ENCODE measurements around the gene LGALS9.
"Not testable (repeated sequence)": the region's sequence is repeated elsewhere in the genome, so short reads cannot be mapped to it uniquely, and the experiment has no call there.

Gene LGALS9

GRCh38 chr17:27637818-27638217 is 6.8 kb downstream of the LGALS9 start:
- H3K9me3 Mint-ChIP-seq, H3K27me3 Mint-ChIP-seq, H3K4me3 Mint-ChIP-seq, DNase-seq, H3K27ac Mint-ChIP-seq, CTCF ChIA-PET: not testable (repeated sequence)
- Mint-ChIP-seq H3K4me1 (peaks cover 26% of the 10 kb centered on the region), H3K36me3 (peaks cover 34% of the 10 kb centered on the region)

GRCh38 chr17:27638415-27638914 is 7.5 kb downstream of the LGALS9 start:
- H3K27me3 Mint-ChIP-seq, H3K9me3 Mint-ChIP-seq, H3K4me3 Mint-ChIP-seq, H3K27ac Mint-ChIP-seq, DNase-seq: not testable (repeated sequence)
- H3K36me3 Mint-ChIP-seq: peaks cover 32% of the 10 kb centered on the region
- H3K4me1 Mint-ChIP-seq: peaks cover 22% of the 10 kb centered on the region
- CTCF ChIA-PET: interaction anchor here (1.2 to 1.7 kb wide), 2 partner anchors 12 to 29 kb away, joined by 5 read pairs; no protein-coding TSS in a partner anchor

GRCh38 chr17:27640790-27641189 is 9.8 kb downstream of the LGALS9 start:
- Mint-ChIP-seq H3K9me3 (no peaks in the 10 kb centered on the region), H3K27me3 (no peaks in the 10 kb centered on the region), H3K36me3 (peaks cover 28% of the 10 kb centered on the region), H3K27ac (no peak overlapping the region), H3K4me1 (peaks cover 2% of the 10 kb centered on the region), H3K4me3 (no peak overlapping the region)
- CTCF ChIA-PET: interaction anchor here (1.1 to 1.8 kb wide), 3 partner anchors 10 to 31 kb away, joined by 3 to 6 read pairs (median 5); no protein-coding TSS in a partner anchor
- DNase-seq: no peak

GRCh38 chr17:27644586-27644985 is 13.6 kb downstream of the LGALS9 start:
- Mint-ChIP-seq H3K27ac (no peak overlapping the region), H3K4me3 (no peak overlapping the region), H3K27me3 (no peaks in the 10 kb centered on the region), H3K36me3 (peaks cover 33% of the 10 kb centered on the region), H3K4me1 (peaks cover 4% of the 10 kb centered on the region), H3K9me3 (no peaks in the 10 kb centered on the region)
- CTCF ChIA-PET: interaction anchor here (1.1 to 9.4 kb wide), 4 partner anchors 31 to 290 kb away, joined by 3 to 106 read pairs (median 6); no protein-coding TSS in a partner anchor
- DNase-seq: no peak

- DNase-seq, H3K4me1 Mint-ChIP-seq, H3K4me3 Mint-ChIP-seq, H3K9me3 Mint-ChIP-seq, H3K27ac Mint-ChIP-seq, H3K27me3 Mint-ChIP-seq: not testable (repeated sequence)
- CTCF ChIA-PET: interaction anchor here (1.1 to 9.4 kb wide), 5 partner anchors 22 to 42 kb away, joined by 3 to 106 read pairs (median 4); no protein-coding TSS in a partner anchor
- H3K36me3 Mint-ChIP-seq: peaks cover 28% of the 10 kb centered on the region
Measured at GRCh38 chr17:27645621-27646020, 14.6 kb downstream of the LGALS9 start.

- Mint-ChIP-seq H3K27me3 (no peaks in the 10 kb centered on the region), H3K9me3 (no peaks in the 10 kb centered on the region), H3K4me3 (no peak overlapping the region), H3K4me1 (peaks cover 4% of the 10 kb centered on the region), H3K36me3 (peaks cover 24% of the 10 kb centered on the region), H3K27ac (no peak overlapping the region)
- DNase-seq: no peak
- CTCF ChIA-PET: interaction anchor here (1.1 to 9.4 kb wide), 4 partner anchors 23 to 39 kb away, joined by 3 to 106 read pairs (median 4); no protein-coding TSS in a partner anchor
Measured at GRCh38 chr17:27646232-27646631, 15.2 kb downstream of the LGALS9 start.

- Mint-ChIP-seq H3K4me1 (peaks cover 7% of the 10 kb centered on the region), H3K36me3 (peaks cover 18% of the 10 kb centered on the region), H3K4me3 (no peak overlapping the region), H3K27ac (no peak overlapping the region), H3K9me3 (no peaks in the 10 kb centered on the region), H3K27me3 (peaks cover 5% of the 10 kb centered on the region)
- CTCF ChIA-PET: interaction anchor here (1.2 to 9.4 kb wide), 3 partner anchors 34 to 412 kb away, joined by 3 to 153 read pairs (median 106); no protein-coding TSS in a partner anchor
- DNase-seq: no peak
Measured at GRCh38 chr17:27647765-27648164, 16.8 kb downstream of the LGALS9 start.

- CTCF ChIA-PET: interaction anchor here (1.8 to 9.4 kb wide), 4 partner anchors 36 to 412 kb away, joined by 3 to 153 read pairs (median 71); no protein-coding TSS in a partner anchor
- peaks cover 12% of the 10 kb centered on the region for H3K36me3 Mint-ChIP-seq
Measured at GRCh38 chr17:27649111-27649571, 18.2 kb downstream of the LGALS9 start.

GRCh38 chr17:27649929-27650328 is 18.9 kb downstream of the LGALS9 start:
- Mint-ChIP-seq H3K9me3 (no peaks in the 10 kb centered on the region), H3K4me3 (no peak overlapping the region), H3K27me3 (peaks cover 9% of the 10 kb centered on the region), H3K27ac (no peak overlapping the region), H3K36me3 (peaks cover 12% of the 10 kb centered on the region), H3K4me1 (peaks cover 12% of the 10 kb centered on the region)
- no peak for DNase-seq
- CTCF ChIA-PET: interaction anchor here (1.1 to 9.4 kb wide), 11 partner anchors 11 to 413 kb away, joined by 3 to 153 read pairs (median 7); no protein-coding TSS in a partner anchor

More at GRCh38 chr17:27649111-27649571, 18.2 kb downstream of the LGALS9 start:
- not testable (repeated sequence) for H3K27ac Mint-ChIP-seq, H3K9me3 Mint-ChIP-seq, H3K4me1 Mint-ChIP-seq, DNase-seq, H3K27me3 Mint-ChIP-seq, H3K4me3 Mint-ChIP-seq

GRCh38 chr17:27650836-27651235 is 19.8 kb downstream of the LGALS9 start:
- CTCF ChIA-PET: interaction anchor here (0.9 to 9.4 kb wide), 21 partner anchors 10 to 414 kb away, joined by 3 to 153 read pairs (median 5); partner anchors contain the start of genes LGALS9 and LYRM9
- H3K36me3 Mint-ChIP-seq: peaks cover 12% of the 10 kb centered on the region
- no peak overlapping the region for H3K27ac Mint-ChIP-seq
- no peaks in the 10 kb centered on the region for H3K9me3 Mint-ChIP-seq
- peaks cover 9% of the 10 kb centered on the region for H3K27me3 Mint-ChIP-seq
- H3K4me1 Mint-ChIP-seq: peaks cover 12% of the 10 kb centered on the region
- DNase-seq: no peak
- no peak overlapping the region for H3K4me3 Mint-ChIP-seq

- Mint-ChIP-seq H3K27me3 (peaks cover 9% of the 10 kb centered on the region), H3K36me3 (peaks cover 12% of the 10 kb centered on the region), H3K27ac (no peak overlapping the region), H3K9me3 (no peaks in the 10 kb centered on the region), H3K4me1 (peaks cover 12% of the 10 kb centered on the region), H3K4me3 (no peak overlapping the region)
- CTCF ChIA-PET: interaction anchor here (0.8 to 9.4 kb wide), 21 partner anchors 11 to 415 kb away, joined by 3 to 153 read pairs (median 5); partner anchors contain the start of genes LGALS9 and LYRM9
- DNase-seq: peak; percentile 82
Measured at GRCh38 chr17:27651411-27652345, 20.7 kb downstream of the LGALS9 start.

GRCh38 chr17:27653449-27653971 is 22.5 kb downstream of the LGALS9 start:
- H3K4me3 Mint-ChIP-seq, DNase-seq, H3K9me3 Mint-ChIP-seq, H3K36me3 Mint-ChIP-seq, H3K4me1 Mint-ChIP-seq, H3K27ac Mint-ChIP-seq: not testable (repeated sequence)
- CTCF ChIA-PET: interaction anchor here (1.1 to 9.4 kb wide), 8 partner anchors 11 to 227 kb away, joined by 3 to 153 read pairs (median 21); partner anchors contain the start of gene LGALS9
- H3K27me3 Mint-ChIP-seq: peaks cover 13% of the 10 kb centered on the region

- H3K4me1 Mint-ChIP-seq: peaks cover 9% of the 10 kb centered on the region
- H3K36me3 Mint-ChIP-seq: no peaks in the 10 kb centered on the region
Measured at GRCh38 chr17:27654136-27654535, 23.1 kb downstream of the LGALS9 start.

More at GRCh38 chr17:27654136-27654535, 23.1 kb downstream of the LGALS9 start:
- CTCF ChIA-PET: interaction anchor here (0.7 to 8.5 kb wide), 19 partner anchors 10 to 617 kb away, joined by 3 to 81 read pairs (median 5); no protein-coding TSS in a partner anchor
- no peak for DNase-seq
- peaks cover 13% of the 10 kb centered on the region for H3K27me3 Mint-ChIP-seq
- no peak overlapping the region for H3K4me3 Mint-ChIP-seq
- H3K27ac Mint-ChIP-seq: no peak overlapping the region
- H3K9me3 Mint-ChIP-seq: no peaks in the 10 kb centered on the region
